Frontal cortex (tissue), 4 donors: Measurements from ENCODE around the gene MRPL24. TPM values are rescaled to one million over a fixed set of nuclear protein-coding genes. Genes with fewer than 3 reads are reported as not detected.

Experiments
- DNase-seq, 2 donors: peaks; one replicate each; pipeline ENCODE4 v3.0.0; 2012; ENCODE audit warnings: low spot score in 2 of 2
- FAIRE-seq: peaks from 2 replicates; lab custom pipeline; 2012; peaks lifted over from hg19 to GRCh38; lab: Jason Lieb, UNC
- total RNA-seq: library from RNA; depleted of rRNA; stranded (reverse); fragments of >200 nt; gene quantifications from one replicate; pipeline ENCODE4 v1.2.3, GENCODE V29; 2014
- donor health status: control.
- donor health status: control.
- donor health status: control.

The MRPL24 gene
- total RNA-seq, 1 donor from 2014 or later = 14.7 TPM

GRCh38 chr1:156745881-156746280, 5.0 kb upstream of the MRPL24 start:
- FAIRE-seq = no peak
- DNase-seq = no peak

GRCh38 chr1:156744786-156745419, 4.0 kb upstream of the MRPL24 start:
- DNase-seq (no peak), FAIRE-seq (no peak)

- DNase-seq = no peak
- FAIRE-seq = no peak
Observed at GRCh38 chr1:156744344-156744743, 3.5 kb upstream of the MRPL24 start.

GRCh38 chr1:156743367-156744302, 2.7 kb upstream of the MRPL24 start:
- DNase-seq (no peak), FAIRE-seq (no peak)

GRCh38 chr1:156742801-156743200, 1.9 kb upstream of the MRPL24 start:
- no peak for FAIRE-seq

GRCh38 chr1:156742017-156742416, 1.1 kb upstream of the MRPL24 start:
- FAIRE-seq = no peak
- no peak for DNase-seq

More at GRCh38 chr1:156742801-156743200, 1.9 kb upstream of the MRPL24 start:
- no peak for DNase-seq

- no peak for FAIRE-seq
Observed at GRCh38 chr1:156741481-156741983, 644 bp upstream of the MRPL24 start.

GRCh38 chr1:156740237-156740740, 599 bp downstream of the MRPL24 start:
- no peak for DNase-seq
- no peak for FAIRE-seq

More at GRCh38 chr1:156741481-156741983, 644 bp upstream of the MRPL24 start:
- no peak for DNase-seq

- FAIRE-seq = no peak
- DNase-seq = no peak
Observed at GRCh38 chr1:156738916-156739315, 2.0 kb downstream of the MRPL24 start.

- FAIRE-seq (no peak), DNase-seq (no peak)
Observed at GRCh38 chr1:156738407-156738806, 2.5 kb downstream of the MRPL24 start.

- FAIRE-seq (no peak), DNase-seq (no peak)
Observed at GRCh38 chr1:156733989-156734584, 6.8 kb downstream of the MRPL24 start.

- no peak for FAIRE-seq
- DNase-seq = peak; percentile 84 to 94
Observed at GRCh38 chr1:156728599-156729462, 12.1 kb downstream of the MRPL24 start, which contains the start of gene ISG20L2. TSS of gene ISG20L2 (minus strand) at chr1:156728766. CDS start at chr1:156727652, 1,114 bp downstream.

- DNase-seq = peak in 1 of 2 donors; percentile 72
- FAIRE-seq = no peak
Observed at GRCh38 chr1:156727926-156728598, 12.8 kb downstream of the MRPL24 start, which contains the start of gene METTL25B. TSS of gene METTL25B (plus strand) at chr1:156728469. CDS start at chr1:156729105, 636 bp downstream.

GRCh38 chr1:156727492-156727891, 13.4 kb downstream of the MRPL24 start:
- FAIRE-seq = no peak

GRCh38 chr1:156726549-156727226, 14.2 kb downstream of the MRPL24 start:
- FAIRE-seq = no peak
- DNase-seq = peak in 1 of 2 donors; percentile 58

More at GRCh38 chr1:156727492-156727891, 13.4 kb downstream of the MRPL24 start:
- DNase-seq = no peak

- FAIRE-seq (no peak), DNase-seq (peak; percentile 77 to 80)
Observed at GRCh38 chr1:156725683-156726280, 15.1 kb downstream of the MRPL24 start.

GRCh38 chr1:156721535-156721934, 19.4 kb downstream of the MRPL24 start:
- no peak for FAIRE-seq
- DNase-seq = no peak
